SHP77 treated with DMSO at 0.1 percent for 48 hours (cell line): ENCODE data around the gene YWHAQ.
A peak's percentile ranks its signal among the peaks of the same experiment; 100 is the strongest.

Source experiments
- DNase-seq: peaks from one replicate; lab custom pipeline; 2025; lab: John Stamatoyannopoulos, UW

Gene YWHAQ

DNA sequence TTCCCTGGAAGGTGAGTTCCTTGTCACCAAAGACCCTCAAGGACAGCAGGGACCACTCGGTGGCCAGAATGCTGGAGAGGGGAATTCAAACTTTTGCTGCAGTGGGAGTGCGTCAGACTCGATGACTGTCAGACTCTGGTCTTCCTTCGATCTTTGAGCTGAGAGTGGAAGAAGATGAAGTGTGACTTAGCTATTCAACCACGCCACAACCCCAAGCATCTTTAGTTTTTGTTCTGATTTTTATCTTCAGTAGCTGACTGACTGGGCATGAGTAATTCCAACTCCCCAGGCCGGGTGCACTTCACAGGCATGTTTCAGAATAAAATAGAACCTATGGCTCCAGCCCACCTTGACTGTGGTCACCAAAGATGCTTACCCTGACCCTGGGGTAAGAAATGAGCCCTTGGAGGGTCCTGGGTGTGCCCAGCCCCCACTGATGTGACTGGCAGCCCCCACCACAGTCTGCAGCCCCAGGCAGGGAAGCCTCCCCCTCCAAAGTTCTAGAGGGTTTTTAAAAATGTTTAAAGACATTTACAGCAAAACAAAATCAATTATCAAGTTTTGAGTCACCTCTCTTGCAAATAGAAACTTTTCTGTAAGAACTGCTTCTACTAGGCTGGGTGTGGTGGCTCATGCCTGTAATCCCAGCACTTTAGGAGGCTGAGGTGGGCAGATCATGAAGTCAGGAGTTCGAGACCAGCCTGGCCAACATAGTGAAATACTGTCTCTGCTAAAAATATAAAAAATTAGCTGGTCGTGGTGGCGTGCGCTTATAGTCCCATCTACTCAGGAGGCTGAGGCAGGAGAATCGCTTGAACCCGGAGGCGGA lies 24.9 kb upstream of the YWHAQ start:
- DNase-seq: no peak

- DNase-seq: no peak
Observed at GRCh38 chr2:9654452-9655100, 23.8 kb upstream of the YWHAQ start.

DNA sequence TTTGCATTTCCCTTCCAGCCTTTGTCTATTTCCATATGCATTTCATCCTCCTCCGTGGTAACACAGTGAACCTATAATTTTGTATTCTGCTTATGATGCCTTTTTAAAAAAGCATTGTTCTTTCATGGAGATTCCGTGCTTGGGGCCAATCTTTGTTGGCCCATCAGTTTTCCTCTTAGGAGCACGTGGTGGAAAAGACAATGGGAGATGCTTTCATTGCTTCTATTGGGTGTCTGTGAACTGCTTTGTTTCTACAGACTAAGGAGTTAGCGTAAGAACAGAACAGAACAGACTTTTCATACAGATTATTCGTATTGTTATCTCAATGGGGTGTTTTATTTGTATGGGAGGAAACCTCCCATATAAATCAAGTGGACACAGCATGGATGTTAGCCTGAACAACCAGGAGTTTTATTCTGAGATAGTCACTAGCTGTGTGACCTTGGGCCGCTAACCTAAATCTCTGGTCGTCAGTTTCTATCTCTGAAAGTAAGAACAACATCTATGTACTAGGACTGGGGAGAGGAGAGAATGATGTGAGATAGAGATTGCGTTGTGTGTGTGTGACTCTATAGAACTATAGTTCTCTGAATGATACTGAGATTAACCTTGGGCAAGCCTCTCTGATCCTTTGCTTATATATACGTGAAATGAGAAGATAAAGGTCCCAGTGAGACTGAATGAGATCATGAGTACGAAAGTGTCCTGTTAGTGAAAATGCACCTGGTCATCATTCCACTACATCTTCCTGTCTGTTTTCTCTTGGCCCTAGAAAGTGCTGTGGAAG lies 22.9 kb upstream of the YWHAQ start:
- no peak for DNase-seq

GRCh38 chr2:9652898-9653479 lies 22.2 kb upstream of the YWHAQ start:
- peak; percentile 14 for DNase-seq

DNA sequence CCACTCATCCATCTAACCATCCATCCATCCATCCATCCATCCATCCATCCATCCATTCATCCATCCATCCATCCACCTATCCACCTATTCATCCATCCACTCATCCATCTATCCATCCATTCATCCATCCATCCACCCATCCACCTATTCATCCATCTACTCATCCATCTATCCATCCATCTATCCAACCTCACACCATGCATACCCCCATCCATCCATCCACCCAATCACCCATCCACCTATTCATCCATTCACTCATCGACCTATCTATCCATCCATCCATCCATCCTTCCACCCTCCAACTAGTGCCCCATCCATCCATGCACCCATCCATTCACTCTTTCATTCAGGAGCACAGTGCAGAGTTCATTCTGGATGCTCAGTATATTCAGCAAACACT lies 21.5 kb upstream of the YWHAQ start:
- DNase-seq: no peak

DNA sequence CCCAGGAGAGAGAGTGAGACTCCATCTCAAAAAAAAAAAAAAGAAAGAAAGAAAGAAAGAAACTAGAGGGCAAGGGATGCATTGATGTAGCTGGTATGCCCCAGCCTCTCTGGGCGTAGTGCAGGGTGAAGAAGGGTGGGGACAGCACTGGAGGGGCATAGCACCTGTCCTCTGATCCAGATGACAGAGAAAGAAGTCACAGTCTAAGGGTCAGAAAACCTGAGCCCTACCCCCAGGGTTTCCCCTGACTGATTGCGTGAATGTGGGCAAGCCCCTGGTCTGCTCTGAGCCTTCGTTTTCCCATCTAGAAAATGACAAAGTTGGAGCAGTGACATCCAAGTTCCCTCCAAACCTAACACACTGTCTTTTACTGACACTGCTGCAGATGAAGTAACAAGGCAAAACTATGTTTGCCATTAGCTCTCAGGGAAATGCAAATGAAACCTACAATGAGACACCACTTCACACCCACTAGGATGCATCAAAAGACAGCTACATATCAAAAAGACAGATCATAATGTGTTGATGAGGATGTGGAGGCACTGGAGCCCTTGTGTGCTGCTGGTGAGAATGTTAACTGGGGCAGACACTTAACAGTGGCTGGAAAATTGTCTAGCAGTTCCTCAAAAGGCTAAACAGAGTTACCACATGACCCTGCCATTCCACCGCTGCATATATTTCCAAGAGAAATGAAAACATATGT lies 19.5 kb upstream of the YWHAQ start:
- no peak for DNase-seq

GRCh38 chr2:9649261-9649660 lies 18.5 kb upstream of the YWHAQ start:
- DNase-seq: no peak

DNA sequence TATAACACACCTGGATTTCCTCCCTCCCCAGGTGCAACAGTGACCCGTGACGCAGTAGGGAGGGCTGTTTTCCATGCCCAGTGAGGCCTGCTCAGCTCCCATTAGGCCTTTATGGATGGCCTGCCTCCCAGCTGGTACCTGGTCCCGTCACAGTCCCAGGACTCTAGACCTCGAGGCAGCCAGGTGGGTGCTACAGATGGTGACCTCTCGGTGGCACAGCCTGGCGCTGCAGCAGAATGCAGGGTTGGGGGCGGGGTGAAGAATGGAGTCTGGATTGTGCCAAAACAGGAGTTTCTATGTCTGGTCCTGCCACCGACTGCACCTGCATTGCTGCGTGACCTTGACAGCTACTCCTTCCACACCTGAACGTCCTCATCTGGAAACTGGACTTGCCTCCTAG lies 18.0 kb upstream of the YWHAQ start:
- no peak for DNase-seq

GRCh38 chr2:9647884-9648283 lies 17.1 kb upstream of the YWHAQ start:
- no peak for DNase-seq

GRCh38 chr2:9646196-9647030 lies 15.6 kb upstream of the YWHAQ start:
- no peak for DNase-seq

- no peak for DNase-seq
Observed at GRCh38 chr2:9644603-9645002, 13.8 kb upstream of the YWHAQ start.

DNA sequence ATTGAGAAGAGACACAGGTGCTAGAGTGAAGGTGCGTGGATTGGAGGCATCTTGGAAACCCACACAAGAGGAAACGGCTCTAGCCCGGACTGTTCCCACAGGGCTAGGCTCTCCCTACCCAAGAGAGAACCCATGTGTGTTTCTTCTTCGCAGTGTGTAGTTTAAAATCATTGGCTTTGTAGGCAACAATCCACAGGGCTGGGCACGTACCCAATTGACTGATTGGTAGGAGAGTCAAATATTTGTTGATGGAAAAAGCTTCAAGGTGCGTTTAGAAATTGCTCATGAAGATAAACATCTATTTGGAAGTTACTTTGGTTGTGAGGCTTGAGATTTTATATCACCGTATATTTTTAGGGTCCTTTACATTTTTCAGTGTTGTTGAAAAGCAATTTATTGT lies 13.2 kb upstream of the YWHAQ start:
- DNase-seq: no peak

DNA sequence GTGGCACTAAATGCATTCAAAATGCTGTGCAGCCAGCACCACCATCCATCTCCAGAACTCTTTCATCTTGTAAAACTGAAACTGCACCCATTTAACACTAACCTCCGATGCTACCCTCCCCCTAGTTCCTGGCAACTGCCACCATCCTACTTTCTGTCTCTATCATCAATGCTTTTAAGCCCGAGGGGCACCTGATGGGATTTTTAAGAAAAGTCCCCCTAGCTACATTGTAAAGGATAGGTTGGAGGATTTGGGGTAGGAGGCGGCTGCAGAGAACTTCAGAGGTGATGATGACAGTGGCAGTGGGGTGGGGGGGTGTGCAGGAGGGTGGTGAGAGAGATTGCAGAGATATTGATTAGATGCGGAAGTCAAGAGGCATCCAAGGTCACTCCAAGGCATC lies 10.8 kb upstream of the YWHAQ start:
- DNase-seq: no peak

DNA sequence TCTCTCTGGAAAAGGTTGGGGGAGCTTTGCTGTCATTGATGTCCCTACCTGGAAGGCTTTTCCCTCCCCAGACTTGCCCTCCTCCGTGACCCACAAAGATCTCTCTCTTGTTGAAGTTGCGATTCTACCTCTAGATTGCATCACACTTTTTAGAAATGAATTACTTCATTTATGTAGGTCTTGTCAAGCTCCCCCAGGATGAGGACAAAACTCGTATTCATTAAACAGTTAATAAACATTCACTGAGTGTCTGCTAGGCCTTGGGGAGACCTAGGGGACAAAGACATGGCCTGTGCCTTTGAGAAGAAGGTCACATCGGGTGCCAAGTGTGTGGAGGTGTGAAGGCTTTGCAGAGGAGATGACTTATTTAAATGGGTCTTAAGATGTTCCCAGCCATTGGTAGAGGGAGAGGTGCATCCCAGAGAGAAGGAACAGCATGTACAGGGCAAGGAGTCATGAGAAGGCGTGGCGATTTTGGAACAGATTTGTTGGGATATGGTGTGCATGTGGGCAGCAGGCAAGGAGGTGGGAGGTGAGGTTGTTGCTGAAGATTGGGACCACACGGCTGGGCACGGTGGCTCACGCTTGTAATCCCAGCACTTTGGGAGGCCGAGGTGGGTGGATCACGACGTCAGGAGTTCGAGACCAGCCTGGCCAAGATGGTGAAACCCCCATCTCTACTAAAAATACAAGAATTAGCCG lies 9.8 kb upstream of the YWHAQ start:
- DNase-seq: no peak

DNA sequence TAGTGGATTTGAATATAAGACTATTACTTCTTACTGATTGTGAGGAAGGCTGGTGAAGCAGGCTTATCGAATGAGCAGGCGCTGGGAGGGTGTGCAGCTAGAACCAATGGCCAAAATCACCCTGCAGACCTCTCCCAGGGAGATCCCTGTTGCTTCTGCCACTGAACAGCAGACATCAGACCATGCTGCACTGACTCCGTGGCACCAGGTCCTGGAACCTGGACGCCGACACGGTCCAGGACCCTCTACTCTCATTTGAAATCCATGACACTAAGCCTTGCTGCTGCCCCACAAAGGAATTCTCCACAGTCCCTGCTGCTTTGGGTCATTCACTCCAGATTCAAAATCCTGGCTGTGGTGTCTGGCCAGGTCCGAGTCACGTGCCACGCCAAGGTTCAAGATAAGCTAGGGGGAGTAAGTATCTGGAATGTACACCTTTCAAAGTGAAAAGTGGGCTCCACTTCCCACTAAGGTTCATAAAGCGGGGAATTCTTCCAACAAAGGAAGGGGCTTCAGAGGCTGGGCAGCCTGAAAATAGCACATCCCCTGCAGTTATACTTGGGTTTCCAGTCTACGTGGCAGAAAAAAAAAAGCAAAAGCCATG lies 9.0 kb upstream of the YWHAQ start:
- DNase-seq: no peak

- no peak for DNase-seq
Observed at GRCh38 chr2:9639000-9639602, 8.3 kb upstream of the YWHAQ start.

GRCh38 chr2:9638532-9638931 lies 7.7 kb upstream of the YWHAQ start:
- peak; percentile 7 for DNase-seq

- no peak for DNase-seq
Observed at GRCh38 chr2:9637330-9637729, 6.5 kb upstream of the YWHAQ start.

DNA sequence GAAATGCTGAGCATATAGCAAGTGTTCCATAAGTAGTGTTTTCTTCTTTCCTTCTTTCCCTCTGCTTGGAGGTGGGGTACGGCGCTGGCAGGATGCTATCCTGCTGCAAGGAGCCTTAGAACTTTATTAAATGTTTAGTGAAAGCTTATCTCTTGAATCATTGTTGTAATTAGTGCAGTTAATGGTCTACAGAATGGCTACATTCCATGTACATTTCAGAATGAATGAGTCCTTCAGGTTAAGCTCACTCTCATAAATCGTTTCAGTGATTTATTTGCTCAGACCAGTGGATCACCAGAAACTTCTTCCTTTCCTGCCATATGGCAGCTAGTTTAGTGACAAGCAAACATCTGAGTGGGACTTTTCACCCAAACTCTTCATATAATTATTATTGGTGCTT lies 3.3 kb upstream of the YWHAQ start:
- no peak for DNase-seq
